Sigmoid colon (tissue), 7 donors: ENCODE measurements around the gene CLSTN1. TPM values are rescaled to one million over a fixed set of nuclear protein-coding genes. Genes with fewer than 3 reads are reported as not detected.
"Not testable (repeated sequence)": the region's sequence is repeated elsewhere in the genome, so short reads cannot be mapped to it uniquely, and the experiment has no call there.

ENCODE experiments used
- DNase-seq: peaks from one replicate; pipeline ENCODE4 v3.0.0-alpha.2; 2019
- H3K27ac ChIP-seq, 4 donors: fragments of 200-600 bp; sonication (generic); one replicate each; pipeline ENCODE4 v1.5.1; 2016 to 2019; ENCODE audit warnings: mild to moderate bottlenecking in 1 of 4
- H3K27me3 ChIP-seq, 3 donors: fragments of 200-600 bp; sonication (generic); one replicate each; pipeline ENCODE4 v1.5.1; 2019; ENCODE audit warnings: mild to moderate bottlenecking in 1 of 3
- H3K36me3 ChIP-seq, 4 donors: fragments of 200-600 bp; sonication (generic); one replicate each; pipeline ENCODE4 v1.5.1; 2016 to 2019
- H3K4me1 ChIP-seq, 4 donors: fragments of 200-600 bp; sonication (generic); one replicate each; pipeline ENCODE4 v1.5.1; 2017 to 2019
- H3K4me3 ChIP-seq, 4 donors: fragments of 200-600 bp; sonication (generic); one replicate each; pipeline ENCODE4 v1.5.1; 2017 to 2019; ENCODE audit warnings: mild to moderate bottlenecking in 2 of 4, moderate library complexity in 1 of 4
- H3K9me3 ChIP-seq, 4 donors: fragments of 200-600 bp in 3 of 4; sonication (generic) in 3 of 4; one replicate each; pipeline versions ENCODE4 v1.5.1 to v1.6.1; 2013 to 2019
- EP300 ChIP-seq, 4 donors: sonication (generic); formaldehyde crosslinking; IDR thresholded peaks; one replicate each; pipeline ENCODE4 v1.6.1; 2017; ENCODE audit warnings: antibody characterized with exemption in 4 of 4
- POLR2A ChIP-seq, 2 donors: fragments of 450-650 bp; IDR thresholded peaks; one replicate each; pipeline ENCODE4 v1.6.1; 2016; ENCODE audit warnings: antibody characterized with exemption in 2 of 2, mild to moderate bottlenecking in 2 of 2, moderate library complexity in 2 of 2
- POLR2AphosphoS5 ChIP-seq, 4 donors: sonication (generic); formaldehyde crosslinking; IDR thresholded peaks; one replicate each; pipeline ENCODE4 v1.6.1; 2017; ENCODE audit warnings: antibody characterized with exemption in 4 of 4
- WGBS, 2 donors: extraction: QIAGEN DNeasy Blood & Tissue Kit; methylation state at CpG; one replicate each; pipeline ENCODE4 v1.1.7; 2013; 5-methylcytosine and 5-hydroxymethylcytosine counted together
- intact Hi-C: fragments of 100-400 bp; cut with DNase I; formaldehyde crosslinking; loops from one replicate; pipeline ENCODE4 v1.15.1; 2023
- polyA plus RNA-seq, 3 donors: library from polyadenylated mRNA; stranded (reverse); fragments of 200-250 nt; gene quantifications; one replicate each; pipeline ENCODE4 v1.2.3, GENCODE V29; 2013
- total RNA-seq, 4 donors: library from RNA; depleted of rRNA; stranded (reverse); fragments of >200 nt; gene quantifications; one replicate each; pipeline ENCODE4 v1.1.0, GENCODE V29; 2016
- TF ChIP-seq, protein P1 (sequence below), 4 experiments: fragments of 450-650 bp in 3 of 4; fragments of 200-600 bp in 1 of 4; IDR thresholded peaks; one replicate each; pipeline ENCODE4 v1.5.1; 2016 to 2019; ENCODE audit warnings: antibody characterized with exemption in 4 of 4, mild to moderate bottlenecking in 3 of 4, moderate library complexity in 2 of 4
- donor health status: healthy with polysubstance abuse.
- donor health status: Bipolar disorder and iron deficiency.
- donor health status: healthy.

Gene CLSTN1
- total and polyA plus RNA-seq, 7 donors, result 21.0 to 105 (median 34.6) TPM

DNA sequence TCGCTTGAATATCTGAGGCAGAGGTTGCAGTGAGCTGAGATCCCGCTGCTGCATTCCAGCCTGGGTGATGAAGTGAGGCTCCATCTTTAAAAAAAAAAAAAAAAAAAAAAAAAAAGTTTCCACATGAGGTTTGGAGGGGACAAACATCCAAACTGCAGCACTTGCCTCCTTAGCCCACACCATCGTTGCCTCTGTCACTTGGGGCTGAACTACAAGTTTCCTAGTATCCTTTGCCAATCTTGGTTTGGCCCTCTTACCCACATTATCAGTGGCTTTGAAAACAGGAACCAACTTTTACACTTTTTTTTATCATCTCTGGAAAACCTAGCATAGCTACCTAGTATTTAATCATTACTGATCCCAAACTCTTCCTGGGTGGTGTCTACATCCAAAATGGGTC lies 59.2 kb downstream of the CLSTN1 start:
- WGBS, 2 donors, result 83 to 96% methylated on average over 3 of the region's 3 CpGs
- no peak for DNase-seq
- Histone ChIP-seq H3K4me1 (peaks cover 0 to 10% (median 0%) of the 10 kb centered on the region in 4 donors), H3K4me3 (no peak overlapping the region), H3K9me3 (no peaks in the 10 kb centered on the region), H3K27me3 (no peaks in the 10 kb centered on the region), H3K27ac (no peak overlapping the region), H3K36me3 (no peaks in the 10 kb centered on the region)
- TF ChIP-seq POLR2AphosphoS5 (IDR thresholded peaks at IDR 0.05) (no peak), POLR2A (IDR thresholded peaks at IDR 0.05) (no peak), EP300 (IDR thresholded peaks at IDR 0.05) (no peak)
- TF ChIP-seq, protein P1, sequence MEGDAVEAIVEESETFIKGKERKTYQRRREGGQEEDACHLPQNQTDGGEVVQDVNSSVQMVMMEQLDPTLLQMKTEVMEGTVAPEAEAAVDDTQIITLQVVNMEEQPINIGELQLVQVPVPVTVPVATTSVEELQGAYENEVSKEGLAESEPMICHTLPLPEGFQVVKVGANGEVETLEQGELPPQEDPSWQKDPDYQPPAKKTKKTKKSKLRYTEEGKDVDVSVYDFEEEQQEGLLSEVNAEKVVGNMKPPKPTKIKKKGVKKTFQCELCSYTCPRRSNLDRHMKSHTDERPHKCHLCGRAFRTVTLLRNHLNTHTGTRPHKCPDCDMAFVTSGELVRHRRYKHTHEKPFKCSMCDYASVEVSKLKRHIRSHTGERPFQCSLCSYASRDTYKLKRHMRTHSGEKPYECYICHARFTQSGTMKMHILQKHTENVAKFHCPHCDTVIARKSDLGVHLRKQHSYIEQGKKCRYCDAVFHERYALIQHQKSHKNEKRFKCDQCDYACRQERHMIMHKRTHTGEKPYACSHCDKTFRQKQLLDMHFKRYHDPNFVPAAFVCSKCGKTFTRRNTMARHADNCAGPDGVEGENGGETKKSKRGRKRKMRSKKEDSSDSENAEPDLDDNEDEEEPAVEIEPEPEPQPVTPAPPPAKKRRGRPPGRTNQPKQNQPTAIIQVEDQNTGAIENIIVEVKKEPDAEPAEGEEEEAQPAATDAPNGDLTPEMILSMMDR (IDR thresholded peaks at IDR 0.05), result no peak
- intact Hi-C loops, result no loop called here

DNA sequence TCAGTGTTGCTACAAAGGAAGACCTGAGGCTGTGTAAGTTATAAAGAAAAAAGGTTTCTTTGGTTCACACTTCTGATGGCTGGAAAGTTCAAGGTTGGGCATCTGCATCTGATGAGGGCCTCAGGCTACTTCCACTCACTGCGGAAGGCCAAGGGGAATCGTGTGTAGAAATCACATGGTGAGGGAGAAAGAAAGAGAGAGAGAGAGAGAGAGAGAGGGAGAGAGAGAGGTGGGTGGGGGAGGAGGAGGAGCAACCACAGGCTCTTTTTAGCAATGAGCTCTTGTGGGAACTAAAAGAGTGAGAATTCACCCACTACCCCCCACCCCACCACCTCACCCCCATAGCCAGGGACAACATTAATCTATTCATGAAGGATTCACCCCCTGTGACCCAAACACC lies 59.9 kb downstream of the CLSTN1 start:
- peaks cover 0 to 13% (median 0%) of the 10 kb centered on the region in 4 donors for H3K4me1 ChIP-seq
- H3K4me3 ChIP-seq, result no peak overlapping the region
- WGBS, 2 donors, result 92 to 97% methylated on average over 2 of the region's 2 CpGs
- no peaks in the 10 kb centered on the region for H3K9me3 ChIP-seq
- TF ChIP-seq POLR2A (IDR thresholded peaks at IDR 0.05) (no peak), EP300 (IDR thresholded peaks at IDR 0.05) (no peak), POLR2AphosphoS5 (IDR thresholded peaks at IDR 0.05) (no peak)
- TF ChIP-seq, protein P1 (IDR thresholded peaks at IDR 0.05), result no peak
- no peak for DNase-seq
- H3K36me3 ChIP-seq, result no peaks in the 10 kb centered on the region
- H3K27me3 ChIP-seq, result no peaks in the 10 kb centered on the region
- intact Hi-C loops, result no loop called here
- no peak overlapping the region for H3K27ac ChIP-seq

DNA sequence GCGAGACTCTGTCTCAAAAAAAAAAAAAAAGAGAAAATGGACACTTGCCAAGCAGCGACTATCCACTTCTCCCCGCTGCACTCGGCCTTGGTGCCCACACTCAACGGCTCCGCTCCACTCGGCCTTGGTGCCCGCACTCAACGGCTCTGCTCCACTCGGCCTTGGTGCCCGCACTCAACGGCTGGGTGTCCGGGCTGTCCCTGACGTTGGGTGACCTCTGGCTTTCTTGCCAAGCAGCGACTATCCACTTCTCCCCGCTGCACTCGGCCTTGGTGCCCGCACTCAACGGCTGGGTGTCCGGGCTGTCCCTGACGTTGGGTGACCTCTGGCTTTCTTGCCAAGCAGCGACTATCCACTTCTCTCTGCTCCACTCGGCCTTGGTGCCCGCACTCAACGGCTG lies 61.3 kb downstream of the CLSTN1 start:
- H3K27me3 ChIP-seq, intact Hi-C loops, DNase-seq, H3K9me3 ChIP-seq, H3K36me3 ChIP-seq, H3K4me3 ChIP-seq, H3K27ac ChIP-seq: not testable (repeated sequence)
- 97% methylated on average over 25 of the region's 25 CpGs for WGBS, 2 donors
- H3K4me1 ChIP-seq, result peaks cover 0 to 13% (median 0%) of the 10 kb centered on the region in 4 donors

DNA sequence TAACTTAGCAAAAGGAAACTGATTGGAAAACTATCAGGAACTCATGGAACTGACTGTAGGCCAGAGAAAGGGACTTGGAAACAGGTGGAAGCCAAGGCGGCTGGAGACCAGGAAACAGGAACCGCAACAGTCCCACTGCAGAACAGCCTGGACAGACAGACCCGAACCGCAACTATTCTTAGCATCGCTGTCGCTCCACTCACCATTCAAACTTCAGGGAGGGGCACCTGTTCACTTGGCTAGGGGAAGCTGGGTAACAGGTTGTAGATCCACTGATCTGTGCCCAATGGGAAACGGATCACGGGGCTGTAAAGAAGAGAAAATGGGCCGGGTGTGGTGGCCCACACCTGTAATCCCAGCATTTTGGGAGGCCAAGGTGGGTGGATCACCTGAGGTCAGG lies 61.9 kb downstream of the CLSTN1 start:
- Histone ChIP-seq H3K4me1 (peaks cover 0 to 7% (median 0%) of the 10 kb centered on the region in 4 donors), H3K27me3 (no peaks in the 10 kb centered on the region), H3K4me3 (no peak overlapping the region), H3K27ac (no peak overlapping the region), H3K9me3 (no peaks in the 10 kb centered on the region), H3K36me3 (no peaks in the 10 kb centered on the region)
- intact Hi-C loops, result no loop called here
- no peak for DNase-seq
- TF ChIP-seq EP300 (IDR thresholded peaks at IDR 0.05) (no peak), POLR2AphosphoS5 (IDR thresholded peaks at IDR 0.05) (no peak), POLR2A (IDR thresholded peaks at IDR 0.05) (no peak)
- TF ChIP-seq, protein P1 (IDR thresholded peaks at IDR 0.05), result no peak
- 92 to 94% methylated on average over 9 of the region's 9 CpGs for WGBS, 2 donors

DNA sequence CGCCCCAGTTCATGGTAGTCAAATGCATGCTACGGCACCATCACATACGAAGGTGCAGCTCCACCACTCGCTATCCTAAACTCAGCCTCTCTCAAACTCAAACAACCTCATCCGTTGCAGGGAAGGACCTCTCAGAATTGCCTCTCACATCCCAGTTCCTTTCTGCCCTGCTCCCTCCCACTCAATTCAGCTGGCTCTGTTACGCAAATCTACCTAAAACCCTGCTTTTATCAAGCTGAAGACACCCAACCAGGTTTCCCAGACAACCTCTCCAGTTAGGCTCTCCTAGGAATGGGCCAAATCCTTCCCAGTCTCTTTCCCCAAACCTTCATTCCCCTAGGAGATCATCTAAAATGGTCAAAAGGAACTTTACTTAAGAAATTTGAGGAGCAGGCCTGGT lies 62.9 kb downstream of the CLSTN1 start:
- intact Hi-C loops, result no loop called here
- Histone ChIP-seq H3K4me1 (peaks cover 0 to 5% (median 0%) of the 10 kb centered on the region in 4 donors), H3K4me3 (no peak overlapping the region), H3K27me3 (no peaks in the 10 kb centered on the region), H3K36me3 (no peaks in the 10 kb centered on the region), H3K27ac (no peak overlapping the region), H3K9me3 (no peaks in the 10 kb centered on the region)
- DNase-seq, result no peak
- TF ChIP-seq, protein P1 (IDR thresholded peaks at IDR 0.05), result no peak
- TF ChIP-seq EP300 (IDR thresholded peaks at IDR 0.05) (no peak), POLR2A (IDR thresholded peaks at IDR 0.05) (no peak), POLR2AphosphoS5 (IDR thresholded peaks at IDR 0.05) (no peak)
- 96 to 99% methylated on average over 6 of the region's 6 CpGs for WGBS, 2 donors
